Activated CD4-positive, alpha-beta T cell treated with anti-CD3 and anti-CD28 coated beads for 4 hours (primary cell): ENCODE measurements around the gene ACOX3.
"Not testable (repeated sequence)": the region's sequence is repeated elsewhere in the genome, so short reads cannot be mapped to it uniquely, and the experiment has no call there.

Experiments used
- DNase-seq, 2 donors: peaks; one replicate each; pipeline ENCODE4 v3.0.0-alpha.2; 2020

Gene ACOX3

DNA sequence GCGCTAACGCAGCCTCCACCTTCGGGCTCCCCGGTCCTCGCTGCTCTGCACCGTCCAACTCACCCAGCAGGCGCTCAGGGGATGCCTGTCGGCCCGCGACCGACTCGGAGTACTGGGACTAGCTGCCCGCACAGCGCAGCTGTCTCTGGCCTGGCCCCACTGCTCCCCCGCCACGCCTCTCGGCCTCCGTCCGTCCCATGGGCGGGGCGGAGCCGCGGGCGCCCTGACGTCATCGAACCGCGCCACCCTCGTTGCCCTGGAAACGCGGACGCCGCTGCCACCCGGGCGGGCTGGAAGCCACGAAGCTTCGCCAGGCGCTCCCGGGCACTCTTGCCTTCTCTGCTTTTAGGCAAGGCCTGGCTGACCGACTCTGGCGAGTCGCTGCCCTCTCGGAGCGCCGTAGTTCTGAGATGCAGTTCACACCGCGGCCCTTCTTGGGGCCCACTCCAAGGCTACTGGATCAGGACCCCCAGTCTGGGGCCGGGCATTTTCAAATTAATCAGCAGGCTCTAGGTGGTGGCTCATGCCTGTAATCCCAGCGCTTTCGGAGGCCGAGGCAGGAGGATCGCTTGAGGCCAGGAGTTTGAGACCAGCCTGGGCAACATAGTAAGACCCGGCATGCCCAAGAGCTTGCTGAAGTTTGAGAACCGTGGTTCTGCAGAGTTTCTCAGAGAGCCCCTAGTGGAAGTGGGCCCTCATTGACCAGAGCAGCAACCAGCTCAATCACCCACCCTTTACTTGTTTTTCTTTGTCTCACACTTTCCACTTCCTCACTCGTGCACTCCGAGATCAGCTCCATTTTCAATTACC, 12.0 kb downstream of the ACOX3 start:
- DNase-seq = peak; percentile 87 to 91

DNA sequence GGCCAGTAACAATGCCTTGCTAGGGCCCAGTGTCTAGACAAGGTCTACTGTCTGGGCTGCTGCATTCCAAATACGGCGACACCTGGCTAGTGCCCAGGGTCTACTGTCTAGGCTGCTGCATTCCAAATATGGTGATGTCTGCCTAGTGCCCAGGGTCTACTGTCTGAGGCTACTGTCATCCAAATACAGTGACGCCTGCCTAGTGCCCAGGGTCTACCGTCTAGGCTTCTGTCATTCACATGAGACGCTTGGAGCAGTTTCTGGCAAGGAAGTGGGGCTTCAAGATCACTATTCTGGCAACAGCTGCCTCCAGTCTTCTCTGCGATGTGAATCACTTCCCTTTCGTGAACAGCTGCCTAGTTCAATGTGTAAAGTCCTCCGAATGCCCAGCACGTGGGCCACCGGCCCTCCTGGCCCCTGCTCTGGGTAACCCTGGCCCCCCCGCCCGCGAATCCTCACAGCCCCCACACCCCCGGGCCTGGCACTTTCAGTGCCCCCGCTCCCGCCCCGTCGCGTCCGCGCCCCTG, 12.7 kb downstream of the ACOX3 start:
- no peak for DNase-seq

DNA sequence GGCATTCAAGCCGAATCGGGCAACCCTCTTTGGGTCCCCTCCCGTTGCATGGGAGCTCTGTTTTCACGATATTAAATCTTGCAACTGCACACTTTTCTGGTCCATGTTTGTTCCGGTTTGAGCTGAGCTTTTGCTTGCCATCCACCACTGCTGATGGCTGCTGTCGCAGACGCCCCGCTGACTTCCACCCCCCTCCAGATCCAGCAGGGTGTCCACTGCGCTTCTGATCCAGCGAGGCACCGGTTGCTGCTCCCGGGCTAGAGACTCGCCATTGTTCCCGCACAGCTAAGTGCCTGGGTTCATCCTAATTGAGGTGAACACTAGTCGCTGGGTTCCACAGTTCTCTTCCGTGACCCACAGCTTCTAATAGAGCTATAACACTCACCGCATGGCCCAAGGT, 13.3 kb downstream of the ACOX3 start:
- no peak for DNase-seq

DNA sequence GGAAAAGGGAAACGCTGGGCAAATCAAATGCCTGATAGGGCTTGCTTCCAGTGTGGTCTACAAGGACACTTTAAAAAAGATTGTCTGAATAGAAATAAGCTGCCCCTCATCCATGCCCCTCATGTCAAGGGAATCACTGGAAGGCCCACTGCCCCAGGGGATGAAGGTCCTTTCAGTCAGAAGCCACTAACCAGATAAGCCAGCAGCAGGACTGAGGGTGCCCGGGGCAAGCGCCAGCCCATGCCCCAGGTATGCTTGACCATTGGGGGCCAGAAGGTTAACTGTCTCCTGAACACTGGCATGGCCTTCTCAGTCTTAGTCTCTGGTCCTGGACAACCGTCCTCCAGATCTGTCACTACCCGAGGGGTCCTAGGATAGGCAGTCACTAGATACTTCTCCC, 17.7 kb downstream of the ACOX3 start:
- no peak for DNase-seq

DNA sequence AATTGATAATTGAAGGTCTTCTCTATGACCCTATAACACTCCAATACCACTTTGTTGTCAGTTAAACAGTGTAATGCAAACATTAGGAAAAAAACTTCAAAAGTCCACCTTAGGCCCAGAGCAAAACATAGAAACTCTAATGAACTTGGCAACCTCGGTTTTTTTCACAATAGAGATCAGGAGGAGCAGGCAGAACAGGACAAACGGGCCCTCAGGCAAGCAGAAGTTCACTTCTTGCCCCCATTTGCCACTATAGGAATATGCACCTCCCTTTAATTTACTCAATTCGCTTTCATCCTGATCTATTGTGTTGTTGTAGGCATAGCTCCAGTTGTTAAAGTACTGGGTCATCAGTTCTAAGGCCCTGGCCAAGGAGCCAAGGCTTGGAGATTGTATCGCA, 18.2 kb downstream of the ACOX3 start:
- no peak for DNase-seq

DNA sequence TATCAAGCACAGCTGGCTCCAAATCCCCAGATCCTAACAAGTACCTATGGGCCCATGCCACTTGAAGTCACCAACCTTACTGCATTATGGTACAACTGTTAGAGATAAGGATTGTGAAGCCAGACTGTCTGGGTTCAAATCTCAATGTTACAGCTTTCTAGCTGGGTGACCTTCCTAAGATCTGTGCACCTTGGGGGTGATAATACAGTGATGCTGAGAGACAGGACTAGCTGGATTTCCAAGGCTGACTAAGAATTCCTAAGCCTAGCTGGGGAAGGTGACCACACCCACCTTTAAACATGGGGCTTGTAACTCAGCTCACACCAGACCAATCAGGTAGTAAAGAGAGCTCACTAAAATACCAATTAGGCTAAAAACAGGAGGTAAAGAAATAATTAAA, 20.4 kb downstream of the ACOX3 start:
- DNase-seq = not testable (repeated sequence)

DNA sequence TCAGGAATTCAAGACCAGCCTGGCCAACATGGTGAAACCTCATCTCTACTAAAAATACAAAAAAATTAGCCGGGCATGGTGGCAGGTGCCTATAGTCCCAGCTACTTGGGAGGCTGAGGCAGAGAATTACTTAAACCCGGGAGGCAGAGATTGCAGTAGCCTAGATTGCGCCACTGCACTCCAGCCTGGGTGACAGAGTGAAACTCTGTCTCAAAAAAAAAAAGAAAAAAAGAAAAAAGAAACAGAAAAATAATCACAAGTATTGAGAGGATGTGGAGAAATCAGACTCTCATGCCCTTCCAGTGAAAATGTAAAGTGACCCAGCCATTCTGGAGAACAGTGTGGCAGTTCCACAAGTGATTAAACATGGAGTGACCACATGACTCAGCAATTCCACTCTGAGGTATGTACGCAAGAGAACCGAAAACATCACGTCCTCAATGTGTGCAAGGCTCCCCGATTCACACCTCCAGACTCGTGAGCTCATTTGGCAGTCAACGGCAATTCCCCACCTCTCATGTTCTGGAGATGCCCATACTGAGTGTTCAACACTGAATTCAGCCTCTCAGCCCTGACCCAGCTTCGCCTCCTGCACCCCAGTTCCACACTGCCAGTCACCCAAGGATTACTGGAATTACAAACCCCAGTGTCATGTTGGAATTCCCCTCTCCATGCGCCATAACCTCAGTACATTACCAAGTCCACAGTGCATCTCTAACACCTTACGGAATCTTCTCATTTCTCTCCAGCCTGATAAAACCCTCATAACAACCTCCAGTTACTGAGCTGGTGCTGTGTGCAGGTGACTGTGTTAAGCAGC, 21.1 kb downstream of the ACOX3 start:
- peak; percentile 18 to 22 for DNase-seq

DNA sequence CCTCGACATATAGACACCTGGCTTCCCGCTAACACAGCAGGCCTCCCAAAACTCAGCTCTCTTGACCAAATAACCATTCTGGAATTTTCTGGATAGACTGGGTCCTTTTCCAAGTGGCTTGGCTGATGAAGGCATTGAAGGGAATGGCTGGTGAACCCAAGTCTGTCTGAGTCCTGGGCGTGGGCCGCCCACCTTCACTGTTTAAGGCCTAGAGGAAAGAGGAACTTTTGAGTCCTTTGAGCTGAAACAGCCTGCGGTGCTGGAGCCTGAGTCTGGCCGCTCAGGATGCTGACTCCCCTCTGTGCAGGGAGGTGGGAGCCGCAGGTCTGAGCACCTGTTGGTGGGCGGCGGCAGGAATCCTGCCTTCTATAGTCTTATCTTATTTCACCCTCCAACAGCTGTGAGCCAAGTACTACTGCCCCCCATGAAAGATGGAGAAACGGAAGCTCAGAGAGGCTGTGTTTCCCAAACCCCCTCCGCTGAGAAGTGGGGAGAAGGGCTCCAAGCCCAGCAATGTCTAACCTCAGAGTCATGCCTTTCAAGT, 23.4 kb downstream of the ACOX3 start:
- no peak for DNase-seq

DNA sequence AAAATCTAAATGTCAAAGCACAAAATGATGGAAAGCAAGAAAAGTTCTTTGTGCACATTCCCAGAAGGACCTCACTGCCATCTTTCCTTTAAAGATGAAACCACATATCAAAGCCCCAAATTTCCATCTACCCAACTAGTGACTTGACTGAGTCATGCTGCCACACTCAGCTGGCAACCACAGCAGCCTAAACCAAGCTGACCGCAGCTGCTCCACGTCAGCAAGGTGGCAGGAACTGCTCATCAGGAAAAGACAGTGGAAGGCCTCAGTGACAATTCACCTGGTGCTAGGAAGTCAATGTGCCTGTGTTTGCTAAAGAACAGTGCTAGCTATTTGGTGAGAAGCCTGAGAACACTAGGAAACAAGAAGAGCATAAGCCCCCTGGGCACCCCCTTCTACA, 26.1 kb downstream of the ACOX3 start:
- peak; percentile 40 to 42 for DNase-seq

DNA sequence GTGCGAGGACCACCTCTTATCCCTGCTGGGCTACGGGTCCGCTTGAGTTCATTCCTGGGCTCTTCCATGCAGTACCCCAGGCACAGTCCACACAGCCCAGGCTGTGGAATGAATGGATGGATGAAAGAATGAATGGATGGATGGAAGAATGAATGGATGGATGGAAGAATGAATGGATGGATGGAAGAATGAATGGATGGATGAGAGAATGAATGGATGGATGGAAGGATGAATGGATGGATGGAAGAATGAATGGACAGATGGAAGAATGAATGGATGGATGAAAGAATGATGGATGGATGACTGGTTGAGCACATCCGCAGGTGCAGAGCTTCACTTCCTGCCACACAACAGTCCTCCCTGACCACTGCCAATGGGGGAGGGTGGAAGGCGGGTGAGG, 28.2 kb downstream of the ACOX3 start:
- DNase-seq = no peak

DNA sequence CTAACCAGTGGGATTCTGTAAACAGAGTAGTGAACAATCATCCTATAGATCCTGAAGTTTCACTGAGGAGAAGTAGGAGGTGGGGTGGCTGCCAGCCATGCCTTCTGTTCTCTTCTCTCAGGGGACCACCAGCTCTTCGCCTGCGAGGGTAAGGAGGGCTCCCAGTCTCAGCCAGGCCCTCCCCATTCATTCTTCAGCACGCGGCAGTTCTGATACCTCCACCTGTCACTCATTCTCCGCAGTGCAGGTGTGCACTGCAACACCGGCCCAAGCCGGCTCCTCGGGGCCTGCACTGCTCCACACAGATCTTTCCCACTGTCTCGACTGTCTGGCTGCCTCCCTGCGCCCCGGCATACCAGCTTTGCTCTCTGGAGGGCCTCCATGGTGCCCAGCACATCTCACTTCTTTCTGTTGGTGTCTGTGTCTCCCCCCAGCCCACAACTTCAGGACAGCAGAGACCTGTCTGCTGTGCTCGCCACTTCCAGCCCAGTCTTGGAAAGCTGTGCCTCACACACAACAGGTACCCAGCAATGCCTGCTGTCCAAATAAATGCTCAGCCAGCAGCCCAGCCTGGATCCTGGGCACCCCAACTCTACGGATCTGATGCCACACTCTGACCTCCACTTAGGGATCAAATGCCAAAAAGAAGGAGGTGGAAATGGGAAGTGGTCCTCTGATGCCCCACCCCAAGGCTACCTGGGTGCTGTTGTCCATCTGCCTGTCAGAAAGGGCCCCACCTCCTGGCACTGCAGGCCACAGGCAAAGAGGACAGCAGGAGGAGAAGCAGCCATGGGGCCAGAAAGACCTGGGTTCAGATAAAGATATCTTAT, 29.0 kb downstream of the ACOX3 start:
- no peak for DNase-seq

DNA sequence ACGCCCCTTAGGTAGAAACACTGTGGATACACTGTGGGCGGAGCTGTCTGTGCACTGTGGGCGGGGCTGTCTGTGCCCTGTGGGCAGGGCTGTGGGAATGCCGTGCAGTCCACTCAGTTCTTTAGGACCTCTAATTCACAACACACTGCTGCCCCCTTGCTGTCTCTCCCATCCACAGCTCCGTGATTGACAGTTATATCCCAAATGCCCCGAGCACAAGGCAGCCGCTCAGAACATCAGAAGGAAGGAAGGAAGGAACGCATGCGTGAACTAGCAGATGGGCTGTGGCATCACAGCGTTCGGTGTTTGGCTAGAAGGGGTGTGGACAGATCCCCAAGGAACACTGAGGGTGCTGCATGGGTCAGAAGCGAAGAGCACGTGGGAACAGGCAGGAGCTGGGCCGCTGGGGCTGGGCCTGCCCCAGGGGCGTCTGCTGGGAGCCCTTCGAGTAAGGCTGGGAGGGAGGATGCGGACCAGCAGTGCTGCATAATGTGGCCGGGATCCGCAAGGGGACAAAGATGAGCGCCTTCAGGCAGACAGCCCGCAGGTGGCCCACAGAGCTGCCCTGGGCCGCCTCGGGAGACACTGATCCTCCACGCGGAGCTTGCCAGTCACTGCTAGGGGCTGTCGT, 29.8 kb downstream of the ACOX3 start:
- DNase-seq = no peak

DNA sequence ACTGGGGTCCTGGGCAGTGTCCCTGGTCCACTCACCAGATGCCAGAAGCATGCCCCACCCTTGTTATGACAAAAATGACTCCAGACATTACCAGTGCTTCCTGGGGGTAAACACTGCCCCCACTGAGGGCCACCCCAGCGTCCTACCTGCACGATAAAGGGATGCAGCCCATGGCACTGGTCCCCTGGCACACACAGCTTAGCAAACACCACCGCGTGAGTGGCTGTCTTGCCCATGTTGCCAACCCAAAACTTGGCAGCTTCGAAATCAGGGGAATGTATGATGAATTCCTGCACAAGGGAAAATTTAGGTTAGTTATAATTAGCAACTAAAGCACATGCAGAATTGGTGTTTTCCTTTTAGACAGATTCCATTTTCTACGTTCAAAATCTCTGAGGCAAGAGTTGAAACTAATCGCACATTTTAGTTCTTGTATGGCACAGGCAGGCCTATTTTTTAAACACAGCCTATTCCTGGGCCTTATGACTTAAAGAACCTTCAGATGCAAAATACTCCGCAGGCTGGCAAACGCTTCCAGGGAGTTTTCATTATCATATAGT, 30.4 kb downstream of the ACOX3 start:
- no peak for DNase-seq

DNA sequence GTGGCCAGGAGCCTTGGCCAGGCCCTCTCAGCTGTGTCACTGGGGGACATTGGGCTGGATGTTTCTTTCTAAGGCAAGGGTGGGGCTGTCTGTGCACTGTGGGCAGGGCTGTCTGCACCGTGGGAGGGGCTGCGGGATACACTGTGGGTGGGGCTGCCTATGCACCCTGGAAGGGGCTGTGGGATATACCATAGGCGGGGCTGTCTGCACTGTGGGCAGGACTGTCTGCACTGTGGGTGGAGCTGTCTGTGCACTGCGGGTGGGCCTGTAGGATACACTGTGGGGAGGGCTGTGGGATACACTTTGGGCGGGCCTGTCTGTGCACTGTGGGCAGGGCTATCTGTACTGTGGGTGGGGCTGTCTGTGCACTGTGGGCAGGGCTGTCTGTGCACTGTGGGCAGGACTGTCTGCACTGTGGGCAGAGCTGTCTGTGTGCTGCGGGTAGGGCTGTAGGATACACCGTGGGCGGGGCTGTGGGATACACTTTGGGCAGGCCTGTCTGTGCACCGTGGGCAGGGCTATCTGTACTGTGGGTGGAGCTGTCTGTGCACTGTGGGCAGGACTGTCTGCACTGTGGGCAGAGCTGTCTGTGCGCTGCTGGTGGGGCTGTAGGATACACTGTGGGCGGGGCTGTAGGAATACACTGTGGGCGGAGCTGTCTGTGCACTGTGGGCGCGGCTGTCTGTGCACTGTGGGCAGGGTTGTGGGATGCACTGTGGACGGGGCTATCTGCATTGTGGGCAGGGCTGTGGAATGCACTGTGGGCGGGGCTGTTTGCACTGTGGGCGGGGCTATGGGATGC, 31.1 kb downstream of the ACOX3 start:
- DNase-seq = peak; percentile 33 to 45

DNA sequence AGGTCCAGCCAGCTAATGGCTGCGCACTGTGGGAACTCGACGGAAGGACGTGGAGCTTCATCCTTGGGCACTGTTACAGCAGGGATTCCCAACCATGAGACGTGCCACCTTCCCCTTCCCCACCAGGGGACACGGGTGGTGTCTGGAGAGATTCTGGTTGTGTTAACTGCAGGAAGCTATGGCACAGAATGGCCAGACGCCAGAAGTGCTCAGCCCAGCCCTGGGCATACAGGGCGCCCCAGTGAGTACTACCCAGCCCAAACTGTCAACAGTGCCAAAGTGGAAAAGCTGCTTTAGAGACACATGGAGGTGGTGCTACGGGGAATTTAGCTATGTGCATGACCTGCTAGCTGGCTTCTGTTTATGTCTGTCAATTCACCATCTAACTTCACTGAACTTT, 32.8 kb downstream of the ACOX3 start:
- no peak for DNase-seq

DNA sequence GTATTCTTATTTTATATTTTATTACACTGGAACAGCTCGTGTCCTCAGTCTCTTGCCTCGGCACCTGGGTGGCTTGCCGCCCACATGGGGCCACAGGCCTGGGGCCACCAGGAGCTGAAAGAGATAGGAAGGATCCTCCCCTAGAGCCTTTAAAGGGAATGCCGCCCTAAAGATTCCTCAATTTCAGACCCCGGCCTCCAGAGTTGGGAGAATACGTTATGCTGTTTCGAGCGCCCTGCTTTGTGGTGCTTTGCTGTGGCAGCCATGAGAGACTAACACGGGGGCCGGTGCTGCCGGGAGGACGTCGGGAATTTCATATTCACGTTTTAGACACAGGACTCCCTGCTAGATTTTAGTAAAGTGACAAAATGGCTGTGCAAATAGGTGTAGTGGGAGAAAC, 33.2 kb downstream of the ACOX3 start:
- no peak for DNase-seq

DNA sequence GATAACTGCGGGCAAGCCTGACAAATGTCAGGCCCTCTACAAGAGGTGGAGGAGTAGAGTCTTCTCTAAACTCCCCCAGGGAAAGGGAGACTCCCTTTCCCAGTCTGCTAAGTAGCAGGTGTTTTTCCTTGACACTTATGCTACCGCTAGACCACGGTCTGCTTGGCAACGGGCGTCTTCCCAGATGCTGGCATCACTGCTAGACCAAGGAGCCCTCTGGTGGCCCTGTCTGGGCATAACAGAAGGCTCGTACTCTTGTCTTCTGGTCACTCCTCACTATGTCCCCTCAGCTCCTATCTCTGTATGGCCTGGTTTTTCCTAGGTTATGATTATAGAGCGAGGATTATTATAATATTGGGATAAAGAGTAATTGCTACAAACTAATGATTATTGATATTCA, 33.6 kb downstream of the ACOX3 start:
- not testable (repeated sequence) for DNase-seq

DNA sequence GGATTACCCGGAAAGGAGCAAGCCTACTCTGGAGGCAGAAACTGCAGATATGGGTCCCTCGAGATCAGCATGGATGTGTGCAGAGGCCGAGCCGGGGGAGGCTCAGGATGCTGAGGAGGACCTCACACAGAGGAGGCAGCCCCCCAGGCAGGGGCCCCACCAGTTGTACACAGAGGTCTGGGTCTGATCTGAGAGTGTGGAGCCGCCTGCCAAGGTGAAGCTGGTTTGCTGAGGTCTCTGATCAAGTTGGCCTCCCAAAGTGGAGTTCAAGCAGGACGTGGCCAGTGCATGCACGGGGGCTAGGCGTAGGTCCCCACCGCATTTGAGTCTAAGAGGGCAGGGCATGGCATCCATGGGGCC, 35.0 kb downstream of the ACOX3 start:
- DNase-seq = no peak

DNA sequence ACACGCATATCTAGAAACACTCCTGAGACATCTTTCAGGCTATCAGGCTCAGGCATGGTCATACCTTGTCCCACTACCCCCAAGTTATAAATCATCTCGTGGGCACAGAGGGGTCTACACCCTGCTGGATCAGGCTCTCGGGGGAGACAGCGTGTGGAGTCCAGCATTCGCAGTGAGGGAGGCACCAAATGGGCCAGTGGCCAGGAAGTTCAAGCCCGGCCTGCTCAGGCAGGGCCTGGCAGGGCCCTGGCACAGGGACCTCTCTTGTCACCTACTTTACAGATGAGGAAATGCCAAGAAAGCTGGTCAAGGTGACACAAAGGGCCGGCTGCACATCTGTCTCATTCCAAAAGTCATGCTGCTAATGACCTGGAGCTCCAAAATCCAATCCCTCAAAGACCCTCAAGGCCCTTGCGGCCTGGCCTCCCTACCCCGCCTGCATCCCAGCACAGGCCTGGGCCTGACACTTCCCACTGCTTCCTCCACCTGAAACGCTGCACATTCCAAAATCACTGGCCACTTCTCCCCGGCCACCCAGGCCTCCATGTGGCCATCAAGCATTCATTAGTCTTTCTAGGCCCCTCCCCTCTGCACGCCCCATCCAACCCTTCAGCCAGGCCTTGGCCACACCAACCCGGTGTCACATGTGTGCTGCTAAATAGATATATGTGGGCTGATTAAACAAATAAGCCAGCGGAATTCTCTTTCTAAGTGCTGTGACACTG, 35.6 kb downstream of the ACOX3 start:
- DNase-seq = no peak

DNA sequence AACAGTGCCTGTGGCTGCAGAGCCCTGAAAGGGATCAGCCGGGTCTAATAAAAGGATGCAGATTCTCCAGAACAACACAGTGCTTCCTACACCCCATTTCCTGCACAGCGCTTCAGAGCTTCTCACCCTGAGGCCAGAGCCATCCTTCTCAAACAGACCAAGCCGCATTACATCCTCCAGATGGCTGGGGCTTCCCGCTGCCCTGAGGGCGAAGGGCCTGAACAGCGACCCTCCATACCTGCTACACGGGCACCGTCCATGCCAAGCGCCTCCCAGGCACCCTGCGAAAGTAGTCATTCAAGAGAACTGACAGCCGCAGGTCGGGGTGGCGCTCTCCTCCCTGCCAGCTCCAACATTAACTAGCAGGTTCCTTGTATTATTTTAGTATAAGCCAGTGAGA, 36.5 kb downstream of the ACOX3 start:
- DNase-seq = no peak
